NCI-H1417 treated with DMSO at 0.1 percent for 48 hours (cell line): ENCODE data around the gene SEMA4A.
"Not testable (repeated sequence)": the region's sequence is repeated elsewhere in the genome, so short reads cannot be mapped to it uniquely, and the experiment has no call there.

Source experiments
- DNase-seq: peaks from one replicate; lab custom pipeline; 2025; lab: John Stamatoyannopoulos, UW

SEMA4A gene

DNA sequence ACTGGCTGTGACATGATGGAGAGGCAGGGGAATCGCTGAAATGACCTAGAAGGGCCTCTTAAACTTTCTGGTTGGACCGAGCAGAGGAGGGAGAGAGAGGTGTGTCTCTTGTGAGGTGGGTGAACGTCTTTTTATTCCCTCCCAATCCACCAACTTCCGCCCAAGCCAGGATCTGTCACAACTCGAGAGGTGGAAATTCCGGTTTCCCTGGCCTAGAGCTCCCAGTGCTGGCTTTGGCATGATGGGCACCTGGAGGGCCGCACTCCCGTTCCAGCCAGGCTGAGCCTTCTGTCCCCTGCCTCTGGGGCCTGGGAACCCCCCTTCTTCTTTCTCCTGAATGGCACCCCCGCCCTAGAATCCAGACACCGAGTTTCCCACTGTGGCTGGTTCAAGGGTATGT is at the start of gene SEMA4A:
TSS of gene SEMA4A (plus strand) at position 224 of the 400 bp plus-strand sequence. CDS start 994 bp downstream, outside the sequence.
- no peak for DNase-seq

DNA sequence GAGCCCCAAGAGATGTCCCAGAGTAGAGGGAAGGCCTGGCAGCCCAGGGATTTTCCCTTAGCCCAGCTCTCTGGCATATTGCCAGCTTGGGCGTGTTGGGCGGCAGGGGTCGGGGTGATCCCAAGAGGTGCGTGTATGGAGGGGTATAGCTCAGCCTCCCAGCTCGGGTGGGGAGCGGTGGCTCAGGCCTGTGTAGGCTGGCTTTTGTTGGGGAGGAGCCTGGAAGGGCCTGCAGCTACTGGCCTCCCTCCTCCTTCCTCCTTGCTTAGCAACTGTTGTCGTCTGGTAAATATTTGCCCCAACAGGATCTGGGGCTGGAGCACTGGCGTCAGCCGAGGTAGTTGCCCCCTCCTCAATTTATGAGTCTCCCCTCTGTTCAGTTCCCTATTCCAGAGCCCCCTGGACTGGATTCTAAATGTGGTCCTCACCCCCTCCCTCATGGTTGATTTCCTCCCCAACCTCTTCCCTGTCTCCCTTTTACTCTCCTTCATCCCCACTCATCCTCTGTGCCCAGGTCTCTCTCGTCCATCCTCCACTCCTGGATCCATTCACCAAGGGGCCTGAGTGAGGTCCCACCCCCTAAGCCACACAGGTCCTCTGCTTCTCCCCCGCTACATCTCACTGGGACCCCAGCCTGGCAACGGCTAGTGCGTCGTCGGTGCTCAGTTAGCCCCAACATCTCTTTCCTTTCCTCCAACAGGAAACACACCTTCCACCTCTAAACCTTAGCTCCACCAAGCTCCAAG is 49.1 kb upstream of the SEMA4A start:
- DNase-seq, result no peak

DNA sequence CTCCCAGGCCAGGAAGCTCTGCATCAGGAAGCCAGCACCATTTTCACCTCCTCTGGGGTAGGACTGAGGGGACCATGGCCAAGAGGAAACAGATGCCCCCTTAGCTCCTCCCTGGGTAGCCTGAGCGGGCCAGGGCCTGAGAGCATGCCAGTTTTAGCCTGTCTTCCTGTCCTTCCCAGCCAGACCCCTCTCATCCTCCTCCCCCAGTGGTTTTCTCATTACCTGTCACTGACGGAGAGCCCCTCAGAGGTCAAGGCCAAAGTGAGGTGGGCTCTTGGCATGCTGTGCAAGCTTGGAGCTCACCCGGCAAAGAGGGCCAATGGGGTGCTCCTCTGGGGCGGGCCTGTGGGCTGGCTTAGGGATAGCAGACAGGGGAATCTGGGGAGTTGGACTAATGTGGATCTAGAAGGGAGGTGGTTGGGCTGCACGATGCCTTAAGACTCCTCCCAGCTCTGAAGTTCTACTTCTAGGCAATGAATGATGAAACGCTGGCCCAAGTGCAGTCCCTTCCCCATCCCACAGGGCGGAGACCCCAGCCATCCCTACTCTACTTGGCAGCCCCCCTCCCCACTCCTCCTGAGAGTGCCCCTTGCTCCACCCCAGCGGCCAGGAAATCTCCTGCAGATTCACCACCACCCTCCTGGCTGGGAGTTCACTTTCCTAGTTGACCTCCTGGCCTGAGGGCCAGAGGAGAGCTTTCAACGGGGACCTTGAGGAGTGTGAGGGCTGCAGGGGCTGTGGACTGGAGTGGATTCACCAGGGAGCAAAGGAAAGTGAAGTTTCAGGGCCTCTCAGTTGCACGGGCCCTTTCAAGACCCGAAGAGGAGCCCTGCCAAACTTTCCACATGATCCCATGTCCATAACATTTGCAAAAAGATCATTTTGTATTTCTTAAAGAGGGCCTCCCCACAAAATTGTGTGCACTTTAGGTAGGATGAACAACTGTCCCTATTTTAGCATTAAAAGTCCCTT is 48.2 kb upstream of the SEMA4A start:
- no peak for DNase-seq

DNA sequence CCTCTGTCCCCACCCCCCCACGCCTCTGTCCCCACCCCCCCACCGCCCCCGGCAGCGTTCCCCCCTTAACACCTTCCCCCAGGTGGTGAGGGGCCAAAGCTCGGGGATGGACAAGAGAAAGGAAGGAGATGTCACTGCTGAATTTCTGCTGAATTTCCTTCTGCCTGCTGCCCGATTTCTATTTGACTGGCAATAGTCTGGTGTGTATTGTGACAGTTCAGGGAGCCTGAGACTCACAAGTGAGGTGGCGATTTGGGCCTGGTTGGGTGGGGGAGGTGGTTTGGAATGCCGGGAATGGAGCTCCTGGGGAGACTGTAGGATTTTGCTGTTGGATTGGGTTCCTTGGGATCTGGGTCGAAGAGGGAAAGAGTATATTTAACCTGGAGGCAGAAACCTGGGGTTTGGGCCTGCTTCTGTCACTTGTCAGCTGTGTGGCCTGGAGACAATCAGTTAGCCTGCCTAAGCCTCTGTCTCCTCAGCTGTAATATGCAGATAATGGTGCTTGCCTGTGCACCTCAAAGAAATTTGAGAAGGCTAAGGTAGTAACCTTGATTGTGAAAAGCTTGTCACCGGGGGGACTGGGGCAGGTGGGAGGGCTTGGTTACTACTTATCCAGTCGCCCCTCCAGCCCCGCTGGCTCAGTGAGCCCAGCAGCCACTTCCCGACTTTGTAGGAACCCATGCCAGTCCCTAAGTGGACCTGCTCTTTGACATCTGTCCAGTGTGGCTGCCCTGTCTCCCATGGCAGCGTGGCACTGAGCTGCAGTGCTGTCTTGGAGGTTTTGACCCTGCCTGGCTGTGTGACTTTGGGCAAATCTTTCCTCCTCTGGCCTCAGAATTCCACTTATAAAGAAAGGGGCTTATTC is 46.5 kb upstream of the SEMA4A start:
- DNase-seq, result no peak

DNA sequence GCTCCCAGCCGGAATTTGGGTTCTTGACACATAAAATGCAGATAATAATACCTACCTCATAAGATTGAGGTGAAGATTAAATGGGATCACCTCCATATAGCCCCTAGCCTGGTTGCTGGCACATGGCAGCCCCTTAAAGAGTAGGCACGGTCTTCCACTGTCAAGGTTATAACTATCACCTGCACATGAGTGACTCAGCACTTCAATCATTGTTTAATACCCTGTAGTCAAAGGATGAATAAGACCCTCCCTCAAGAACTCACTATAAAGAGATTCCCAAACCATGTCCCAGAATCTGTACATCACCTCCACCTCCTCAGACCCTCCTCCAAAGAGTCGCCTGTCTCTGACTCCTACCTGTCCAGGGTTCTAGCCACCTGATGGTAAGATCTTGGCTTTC is 45.3 kb upstream of the SEMA4A start:
- no peak for DNase-seq

DNA sequence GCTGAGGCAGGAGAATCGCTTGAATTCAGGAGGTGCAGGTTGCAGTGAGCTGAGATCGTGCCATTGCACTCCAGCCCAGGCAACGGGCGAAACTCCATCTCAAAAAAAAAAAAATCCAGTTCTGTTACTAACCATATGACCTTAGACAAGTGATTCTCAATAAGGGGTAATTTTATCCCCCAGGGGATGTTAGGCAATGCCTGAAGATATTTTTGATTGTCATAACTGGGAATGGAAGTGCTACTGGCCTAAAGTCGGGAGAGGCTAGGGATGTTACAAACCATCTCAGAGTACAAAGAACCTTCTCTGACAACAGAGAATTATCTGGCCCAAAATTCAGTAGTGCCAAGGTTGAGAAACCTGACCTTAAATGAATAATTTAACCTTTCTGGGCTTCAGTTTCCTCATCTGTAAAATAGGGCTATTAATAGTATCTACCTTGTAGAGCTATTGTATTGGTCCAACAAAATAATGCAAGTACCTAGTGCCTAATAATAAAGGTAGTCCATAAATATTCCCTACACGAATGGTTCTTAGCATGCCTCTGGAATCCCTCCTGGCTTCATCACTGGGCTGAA is 44.6 kb upstream of the SEMA4A start:
- no peak for DNase-seq

DNA sequence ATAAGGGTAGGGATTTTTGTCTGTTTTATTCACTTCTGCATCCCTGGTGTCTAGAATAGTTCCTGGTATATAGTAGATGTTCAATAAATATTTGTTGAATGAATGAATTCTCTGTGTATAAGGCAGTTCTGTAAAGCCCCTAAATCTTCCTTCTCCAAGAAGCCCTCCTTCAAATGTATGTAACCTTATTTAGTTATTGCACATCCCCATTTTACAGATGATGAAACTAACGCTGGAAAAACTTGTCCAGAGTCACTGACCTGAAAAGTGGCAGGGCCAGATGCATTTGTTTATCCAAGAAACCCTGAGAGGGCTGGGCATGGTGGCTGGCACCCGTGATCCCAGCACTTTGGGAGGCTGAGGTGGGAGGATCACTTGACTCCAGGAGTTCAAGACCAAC is 43.1 kb upstream of the SEMA4A start:
- no peak for DNase-seq

DNA sequence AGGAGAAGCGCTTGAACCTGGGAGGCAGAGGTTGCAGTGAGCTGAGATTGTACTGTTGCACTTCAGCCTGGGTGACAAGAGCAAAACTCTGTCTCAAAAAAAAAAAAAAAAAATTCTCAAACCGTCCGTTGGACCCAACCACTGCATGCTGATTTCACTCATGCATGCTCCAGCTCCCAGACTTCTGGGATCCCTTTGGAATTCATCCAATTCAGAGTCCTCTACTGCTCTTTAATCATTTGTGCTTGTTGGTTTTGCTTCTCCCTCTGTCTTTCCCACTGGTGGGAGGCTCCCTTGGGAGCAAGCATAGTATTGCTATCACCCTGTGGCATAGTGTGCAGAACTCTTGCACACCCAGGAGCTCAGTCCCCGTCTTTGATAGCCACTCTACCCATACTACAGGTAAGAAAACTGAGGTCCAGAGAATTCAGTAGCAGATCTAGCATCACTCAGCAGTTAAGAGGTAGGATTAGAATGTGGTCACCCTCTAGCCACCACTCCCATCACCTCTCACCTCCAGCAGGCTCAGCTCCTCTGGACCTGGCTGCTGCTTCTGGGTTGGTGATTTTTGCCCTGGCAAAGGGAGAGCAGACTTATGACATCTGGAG is 41.9 kb upstream of the SEMA4A start:
- no peak for DNase-seq

DNA sequence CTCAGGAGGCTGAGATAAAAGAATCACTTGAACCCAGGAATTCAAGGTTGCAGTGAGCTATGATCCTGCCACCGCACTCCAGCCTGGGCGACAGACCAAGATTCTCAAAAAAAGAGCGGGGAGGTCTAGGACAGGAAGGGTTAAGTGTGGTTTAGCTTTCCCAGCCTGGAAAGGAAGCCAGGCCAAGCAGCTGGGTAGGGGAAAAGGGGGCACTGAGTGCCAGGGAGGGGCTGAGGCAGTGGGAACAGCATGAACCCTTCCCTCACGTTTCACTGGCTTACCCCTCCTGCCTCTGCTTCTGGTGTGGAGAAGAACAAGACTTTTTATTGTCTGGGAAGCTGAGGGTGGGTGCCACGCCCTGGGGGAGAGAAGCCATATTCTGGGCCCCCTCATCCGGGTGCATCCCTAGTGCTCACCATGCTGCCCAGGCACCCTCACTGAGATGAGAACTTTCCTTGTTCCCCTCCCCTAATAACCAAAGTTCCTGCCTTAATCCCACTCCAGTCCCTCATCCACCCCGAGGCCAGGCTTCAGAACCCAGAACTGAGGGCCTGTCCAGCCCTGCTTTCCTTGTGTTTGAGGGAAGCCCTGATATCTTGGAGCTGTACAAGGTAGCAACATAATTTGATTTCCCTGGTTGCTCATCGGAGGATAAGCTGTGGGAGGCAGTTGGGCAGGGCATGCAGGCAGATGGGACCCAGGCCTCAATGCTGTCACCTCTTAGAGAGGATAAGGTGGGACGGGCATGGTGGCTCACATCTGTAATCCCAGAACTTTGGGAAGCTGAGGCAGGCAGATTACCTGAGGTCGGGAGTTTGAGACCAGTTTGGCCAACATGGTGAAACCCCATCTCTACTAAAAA is 40.9 kb upstream of the SEMA4A start:
- no peak for DNase-seq

DNA sequence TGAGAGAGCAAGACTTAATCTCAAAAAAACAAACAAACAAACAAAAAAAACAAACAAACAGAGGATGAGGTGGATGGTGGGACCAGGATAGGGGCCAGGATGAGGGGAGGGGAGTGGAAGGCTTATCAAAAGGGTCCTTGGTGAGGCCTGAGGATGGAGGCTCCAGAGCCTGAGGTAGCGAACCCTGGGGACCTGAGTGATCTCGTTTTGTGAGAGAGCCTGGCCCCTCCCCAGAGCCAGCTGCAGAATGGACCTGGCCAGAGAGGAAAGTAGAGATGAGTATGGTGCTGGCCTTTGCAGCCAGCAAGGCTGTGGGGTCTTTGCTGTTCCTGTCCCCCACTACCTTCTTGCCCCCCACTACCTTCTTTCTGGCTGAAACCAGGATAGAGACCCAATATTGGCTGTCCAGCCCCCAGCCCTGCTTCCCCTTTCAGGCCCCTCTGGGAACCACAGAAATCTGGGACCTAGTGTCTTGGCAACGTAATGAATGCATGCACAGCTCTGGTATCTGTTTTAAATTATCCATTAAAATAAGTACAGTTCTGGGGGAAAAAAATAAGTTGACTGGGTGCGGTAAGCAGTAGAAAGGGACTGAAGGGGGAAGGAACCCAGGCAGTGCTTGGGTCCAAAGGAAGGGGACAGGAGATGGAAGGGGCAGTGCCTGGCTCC is 40.0 kb upstream of the SEMA4A start:
- DNase-seq, result no peak

DNA sequence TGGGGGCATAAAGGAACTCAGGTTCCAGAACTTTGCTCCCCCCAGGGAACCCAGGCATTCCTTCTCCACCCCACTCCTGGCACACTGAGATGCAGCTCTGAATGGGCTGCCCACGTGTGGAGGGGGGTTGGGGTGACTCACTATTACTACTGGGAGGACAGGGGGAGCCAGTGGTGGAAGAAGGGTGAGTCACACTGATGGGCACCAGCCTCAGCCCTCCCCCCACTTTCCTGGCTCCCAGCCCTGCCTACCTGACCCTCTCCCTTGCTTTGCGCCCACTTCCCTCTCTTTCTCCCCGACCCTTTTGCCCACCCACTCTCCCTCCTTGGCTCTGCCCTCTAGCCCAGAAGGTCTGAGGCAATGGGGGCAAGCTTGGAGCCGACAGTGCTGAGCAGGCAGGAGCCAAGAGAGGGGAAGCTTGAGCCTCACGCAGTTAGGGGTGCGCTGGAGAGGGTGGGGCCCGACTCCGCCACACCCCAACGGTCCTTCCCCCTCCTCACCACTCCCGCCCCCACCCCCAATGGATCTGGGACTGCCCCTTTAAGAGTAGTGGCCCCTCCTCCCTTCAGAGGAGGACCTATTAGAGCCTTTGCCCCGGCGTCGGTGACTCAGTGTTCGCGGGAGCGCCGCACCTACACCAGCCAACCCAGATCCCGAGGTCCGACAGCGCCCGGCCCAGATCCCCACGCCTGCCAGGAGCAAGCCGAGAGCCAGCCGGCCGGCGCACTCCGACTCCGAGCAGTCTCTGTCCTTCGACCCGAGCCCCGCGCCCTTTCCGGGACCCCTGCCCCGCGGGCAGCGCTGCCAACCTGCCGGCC is 39.1 kb upstream of the SEMA4A start, which contains the start of gene LMNA:
TSS of gene LMNA (plus strand) at position 611 of the 818 bp plus-strand sequence. CDS start 208 bp downstream, outside the sequence.
- DNase-seq, result peak; percentile 11

DNA sequence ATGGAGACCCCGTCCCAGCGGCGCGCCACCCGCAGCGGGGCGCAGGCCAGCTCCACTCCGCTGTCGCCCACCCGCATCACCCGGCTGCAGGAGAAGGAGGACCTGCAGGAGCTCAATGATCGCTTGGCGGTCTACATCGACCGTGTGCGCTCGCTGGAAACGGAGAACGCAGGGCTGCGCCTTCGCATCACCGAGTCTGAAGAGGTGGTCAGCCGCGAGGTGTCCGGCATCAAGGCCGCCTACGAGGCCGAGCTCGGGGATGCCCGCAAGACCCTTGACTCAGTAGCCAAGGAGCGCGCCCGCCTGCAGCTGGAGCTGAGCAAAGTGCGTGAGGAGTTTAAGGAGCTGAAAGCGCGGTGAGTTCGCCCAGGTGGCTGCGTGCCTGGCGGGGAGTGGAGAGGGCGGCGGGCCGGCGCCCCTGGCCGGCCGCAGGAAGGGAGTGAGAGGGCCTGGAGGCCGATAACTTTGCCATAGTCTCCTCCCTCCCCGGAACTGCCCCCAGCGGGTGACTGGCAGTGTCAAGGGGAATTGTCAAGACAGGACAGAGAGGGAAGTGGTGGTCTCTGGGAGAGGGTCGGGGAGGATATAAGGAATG is 38.4 kb upstream of the SEMA4A start:
- DNase-seq, result no peak

DNA sequence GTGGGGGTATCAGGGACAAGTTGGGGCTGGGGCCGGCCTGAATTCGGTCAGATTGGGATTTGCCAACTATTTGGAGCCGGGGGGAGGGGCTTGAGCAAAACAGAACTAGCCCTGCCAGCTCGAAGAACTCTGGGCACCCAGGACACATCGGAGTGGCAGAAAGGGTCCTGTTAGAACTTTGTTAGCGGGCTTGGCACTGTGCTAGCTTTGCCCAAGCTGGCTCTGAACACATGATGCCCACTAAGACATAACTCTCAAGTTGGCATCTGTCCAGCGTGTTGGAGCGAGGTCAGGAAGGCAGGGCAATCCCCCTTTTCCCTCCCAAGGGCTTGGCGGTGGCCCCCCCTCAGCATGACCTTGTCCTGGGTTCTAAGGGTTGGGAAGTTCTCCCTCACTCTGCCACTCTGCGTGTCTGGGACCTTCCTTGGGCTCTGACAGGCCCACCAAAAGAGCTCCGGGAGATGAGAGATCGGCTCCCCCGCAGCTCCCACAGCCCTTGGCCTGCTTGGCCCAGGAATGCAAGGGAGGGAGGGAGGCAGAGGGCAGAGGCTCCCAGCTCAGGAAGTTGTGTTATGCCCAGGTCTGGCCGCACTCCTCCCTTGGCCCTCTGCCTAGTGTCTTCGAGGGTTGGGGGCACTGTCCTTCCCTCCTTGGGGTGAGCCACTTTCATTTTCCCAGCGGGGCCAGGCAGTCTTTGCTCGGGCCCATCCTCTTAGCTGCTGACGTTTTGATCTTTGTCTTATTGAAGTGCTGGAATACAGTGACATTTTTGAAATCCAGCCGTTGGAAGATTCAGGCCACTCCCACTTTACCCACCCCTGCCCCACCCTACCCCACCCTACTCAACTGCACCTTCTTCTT is 37.6 kb upstream of the SEMA4A start:
- DNase-seq, result no peak

DNA sequence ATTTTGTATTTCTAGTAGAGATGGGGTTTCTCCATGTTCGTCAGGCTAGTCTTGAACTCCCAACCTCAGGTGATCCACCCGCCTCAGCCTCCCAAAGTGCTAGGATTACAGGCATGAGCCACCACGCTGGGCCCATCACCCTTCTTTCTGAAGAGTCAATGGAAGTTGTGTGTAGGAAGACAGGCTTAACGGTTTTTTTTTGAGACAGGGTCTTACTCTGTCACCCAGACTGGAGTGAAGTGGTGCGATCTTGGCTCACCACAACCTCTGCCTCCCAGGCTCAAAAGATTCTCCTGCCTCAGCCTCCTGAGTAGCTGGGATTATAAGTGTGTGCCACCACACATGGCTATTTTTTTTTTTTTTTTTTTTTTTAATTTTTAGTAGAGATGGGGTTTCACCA is 36.7 kb upstream of the SEMA4A start:
- DNase-seq, result not testable (repeated sequence)

DNA sequence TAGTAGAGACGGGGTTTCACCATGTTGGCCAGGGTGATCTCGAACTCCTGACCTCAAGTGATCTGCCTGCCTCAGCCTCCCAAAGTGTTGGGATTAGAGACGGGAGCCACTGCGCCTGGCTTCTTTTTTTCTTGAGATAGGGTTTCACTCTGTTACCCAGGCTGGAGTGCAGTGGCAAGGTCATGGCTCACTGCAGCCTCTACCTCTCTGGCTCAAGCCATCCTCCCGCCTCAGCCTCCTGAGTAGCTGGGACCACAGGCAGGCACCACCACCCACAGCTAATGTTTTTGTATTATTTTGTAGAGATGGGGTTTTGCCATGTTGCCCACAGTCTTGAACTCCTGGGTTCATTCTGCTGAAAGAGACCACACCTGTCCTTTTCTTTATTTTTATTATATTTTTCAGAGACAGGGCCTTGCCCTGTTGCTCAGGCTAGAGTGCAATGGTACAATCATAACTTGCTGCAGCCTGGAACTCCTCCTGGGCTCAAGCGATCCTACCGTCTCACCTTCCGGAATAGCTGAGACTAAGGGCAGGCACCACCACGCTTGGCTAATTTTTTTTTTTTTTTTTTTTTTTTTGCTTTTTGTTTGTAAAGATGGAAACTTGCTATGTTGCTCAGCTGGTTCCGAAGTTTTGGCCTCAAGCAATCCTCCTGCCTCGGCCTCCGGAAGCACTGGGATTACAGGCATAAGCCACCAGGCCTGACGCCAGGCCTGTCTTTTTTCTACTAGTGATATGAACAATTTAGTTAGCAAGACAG is 35.8 kb upstream of the SEMA4A start:
- DNase-seq, result no peak

DNA sequence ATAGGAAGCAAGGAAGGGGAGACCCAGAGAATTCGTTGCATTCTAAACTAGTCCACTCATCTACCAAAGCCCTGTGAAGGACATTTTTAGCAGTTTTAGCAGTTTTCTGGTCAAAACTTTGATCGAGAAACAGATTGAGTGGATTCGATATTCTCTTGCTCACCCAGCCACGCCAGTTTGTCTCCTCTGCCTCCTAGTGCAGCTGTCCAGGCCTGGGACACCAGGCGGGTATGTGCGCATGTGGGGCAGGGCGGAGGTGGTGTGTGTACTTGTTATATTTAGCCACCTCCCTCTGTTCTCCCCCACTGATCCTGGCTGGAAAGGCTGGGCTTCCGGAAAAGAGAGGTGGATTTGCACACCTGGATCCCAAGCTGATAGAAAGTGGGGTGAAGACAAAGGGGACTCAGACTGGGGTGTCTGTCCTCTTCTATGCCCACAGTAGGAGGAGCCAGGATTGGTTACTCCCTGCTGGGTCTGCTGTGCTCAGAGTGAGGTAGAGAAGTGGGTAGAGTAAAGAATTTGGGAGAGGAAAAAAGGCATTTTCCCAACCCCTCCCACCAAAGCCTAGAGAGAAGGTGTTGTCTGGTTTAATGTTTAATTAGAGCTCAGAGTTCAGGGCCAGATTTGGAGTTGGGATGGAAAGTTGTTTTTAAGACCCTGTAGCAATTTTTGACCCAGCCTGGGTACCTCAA is 35.1 kb upstream of the SEMA4A start:
- no peak for DNase-seq
